ENCODE measurements around the gene ULBP3. TPM values are rescaled to one million over a fixed set of nuclear protein-coding genes. Genes with fewer than 3 reads are reported as not detected.

Gene ULBP3
- total RNA-seq, 1 experiment from 2014 or later, result 8.1 TPM

GRCh38 chr6:150087336-150087735 is 18.4 kb upstream of the ULBP3 start:
- CTCF ChIA-PET, result interaction anchor here (1.2 kb wide), 1 partner anchor 16 kb away, joined by 3 read pairs; no protein-coding TSS in a partner anchor
- POLR2A ChIA-PET, result no interaction called here

GRCh38 chr6:150086026-150086425 is 17.1 kb upstream of the ULBP3 start:
- H3K36me3 Mint-ChIP-seq (ENCODE audit: insufficient read depth, unreplicated experiment), result no peaks in the 10 kb centered on the region
- Histone ChIP-seq H3K4me3 (ENCODE audit: low read depth, low read length) (no peak overlapping the region), H3K9me3 (no peaks in the 10 kb centered on the region), H3K27me3 (replicated peaks; ENCODE audit: control insufficient read depth, insufficient read depth, low read length) (no peaks in the 10 kb centered on the region), H3K4me1 (no peaks in the 10 kb centered on the region), H3K36me3 (ENCODE audit: control insufficient read depth, insufficient read depth, low read length) (no peaks in the 10 kb centered on the region)
- peaks cover 3% of the 10 kb centered on the region for H3K27me3 Mint-ChIP-seq (ENCODE audit: insufficient read depth, unreplicated experiment)
- ChIA-PET CTCF (interaction anchor here (0.6 kb wide), 1 partner anchor 240 kb away, joined by 9 read pairs; no protein-coding TSS in a partner anchor), POLR2A (no interaction called here)
- no peak for DNase-seq
- no peak overlapping the region for H3K4me3 Mint-ChIP-seq (ENCODE audit: unreplicated experiment)
- no peak overlapping the region for H3K27ac Mint-ChIP-seq (ENCODE audit: unreplicated experiment)
- no peaks in the 10 kb centered on the region for H3K9me3 Mint-ChIP-seq (ENCODE audit: unreplicated experiment)
- TF ChIP-seq, protein P1, sequence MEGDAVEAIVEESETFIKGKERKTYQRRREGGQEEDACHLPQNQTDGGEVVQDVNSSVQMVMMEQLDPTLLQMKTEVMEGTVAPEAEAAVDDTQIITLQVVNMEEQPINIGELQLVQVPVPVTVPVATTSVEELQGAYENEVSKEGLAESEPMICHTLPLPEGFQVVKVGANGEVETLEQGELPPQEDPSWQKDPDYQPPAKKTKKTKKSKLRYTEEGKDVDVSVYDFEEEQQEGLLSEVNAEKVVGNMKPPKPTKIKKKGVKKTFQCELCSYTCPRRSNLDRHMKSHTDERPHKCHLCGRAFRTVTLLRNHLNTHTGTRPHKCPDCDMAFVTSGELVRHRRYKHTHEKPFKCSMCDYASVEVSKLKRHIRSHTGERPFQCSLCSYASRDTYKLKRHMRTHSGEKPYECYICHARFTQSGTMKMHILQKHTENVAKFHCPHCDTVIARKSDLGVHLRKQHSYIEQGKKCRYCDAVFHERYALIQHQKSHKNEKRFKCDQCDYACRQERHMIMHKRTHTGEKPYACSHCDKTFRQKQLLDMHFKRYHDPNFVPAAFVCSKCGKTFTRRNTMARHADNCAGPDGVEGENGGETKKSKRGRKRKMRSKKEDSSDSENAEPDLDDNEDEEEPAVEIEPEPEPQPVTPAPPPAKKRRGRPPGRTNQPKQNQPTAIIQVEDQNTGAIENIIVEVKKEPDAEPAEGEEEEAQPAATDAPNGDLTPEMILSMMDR (IDR thresholded peaks at IDR 0.05; ENCODE audit: insufficient read depth in 1 of 2, low read depth in 1 of 2, low read length in 1 of 2, severe bottlenecking in 1 of 2, unreplicated experiment in 1 of 2), result no peak
- H3K4me1 Mint-ChIP-seq (ENCODE audit: low read depth, unreplicated experiment), result no peaks in the 10 kb centered on the region
- intact Hi-C loops (cut with micrococcal nuclease; ENCODE audit: unreplicated experiment), result no loop called here
- no TSS peak for BruUV-seq (replicated peaks)

More at GRCh38 chr6:150087336-150087735, 18.4 kb upstream of the ULBP3 start:
- H3K9me3 Mint-ChIP-seq (ENCODE audit: unreplicated experiment), result no peaks in the 10 kb centered on the region
- DNase-seq, result no peak
- H3K9me3 ChIP-seq, result no peaks in the 10 kb centered on the region
- no peaks in the 10 kb centered on the region for H3K36me3 ChIP-seq (ENCODE audit: control insufficient read depth, insufficient read depth, low read length)
- H3K4me1 ChIP-seq, result no peaks in the 10 kb centered on the region
- no peak overlapping the region for H3K27ac Mint-ChIP-seq (ENCODE audit: unreplicated experiment)
- no TSS peak for BruUV-seq (replicated peaks)
- no peak overlapping the region for H3K4me3 Mint-ChIP-seq (ENCODE audit: unreplicated experiment)
- H3K27me3 ChIP-seq (replicated peaks; ENCODE audit: control insufficient read depth, insufficient read depth, low read length), result no peaks in the 10 kb centered on the region
- no peaks in the 10 kb centered on the region for H3K36me3 Mint-ChIP-seq (ENCODE audit: insufficient read depth, unreplicated experiment)
- intact Hi-C loops (cut with micrococcal nuclease; ENCODE audit: unreplicated experiment), result no loop called here
- peaks cover 3% of the 10 kb centered on the region for H3K27me3 Mint-ChIP-seq (ENCODE audit: insufficient read depth, unreplicated experiment)
- no peak overlapping the region for H3K4me3 ChIP-seq (ENCODE audit: low read depth, low read length)
- TF ChIP-seq, protein P1 (IDR thresholded peaks at IDR 0.05; ENCODE audit: insufficient read depth in 1 of 2, low read depth in 1 of 2, low read length in 1 of 2, severe bottlenecking in 1 of 2, unreplicated experiment in 1 of 2), result no peak
- no peaks in the 10 kb centered on the region for H3K4me1 Mint-ChIP-seq (ENCODE audit: low read depth, unreplicated experiment)

- H3K4me1 Mint-ChIP-seq (ENCODE audit: low read depth, unreplicated experiment), result no peaks in the 10 kb centered on the region
- BruUV-seq (replicated peaks), result no TSS peak
- ChIA-PET POLR2A (no interaction called here), CTCF (no interaction called here)
- H3K4me3 ChIP-seq (ENCODE audit: low read depth, low read length), result no peak overlapping the region
- no peak for DNase-seq
- no peak overlapping the region for H3K4me3 Mint-ChIP-seq (ENCODE audit: unreplicated experiment)
- no peaks in the 10 kb centered on the region for H3K36me3 ChIP-seq (ENCODE audit: control insufficient read depth, insufficient read depth, low read length)
- no peaks in the 10 kb centered on the region for H3K9me3 ChIP-seq
- H3K9me3 Mint-ChIP-seq (ENCODE audit: unreplicated experiment), result no peaks in the 10 kb centered on the region
- no peak overlapping the region for H3K27ac Mint-ChIP-seq (ENCODE audit: unreplicated experiment)
- TF ChIP-seq, protein P1 (IDR thresholded peaks at IDR 0.05; ENCODE audit: insufficient read depth in 1 of 2, low read depth in 1 of 2, low read length in 1 of 2, severe bottlenecking in 1 of 2, unreplicated experiment in 1 of 2), result no peak
- no peaks in the 10 kb centered on the region for H3K36me3 Mint-ChIP-seq (ENCODE audit: insufficient read depth, unreplicated experiment)
- intact Hi-C loops (cut with micrococcal nuclease; ENCODE audit: unreplicated experiment), result no loop called here
- H3K27me3 ChIP-seq (replicated peaks; ENCODE audit: control insufficient read depth, insufficient read depth, low read length), result no peaks in the 10 kb centered on the region
- peaks cover 2% of the 10 kb centered on the region for H3K27me3 Mint-ChIP-seq (ENCODE audit: insufficient read depth, unreplicated experiment)
- H3K4me1 ChIP-seq, result no peaks in the 10 kb centered on the region
Observed at GRCh38 chr6:150084426-150084825, 15.5 kb upstream of the ULBP3 start.

Measured in Caco-2 (cell line).